Activated CD8-positive, alpha-beta memory T cell treated with anti-CD3 and anti-CD28 coated beads, Interleukin-2, amount 50 U/mL, for 24 hours (primary cell): Measurements from ENCODE around the gene C10orf62.
"Not testable (repeated sequence)": the region's sequence is repeated elsewhere in the genome, so short reads cannot be mapped to it uniquely, and the experiment has no call there.

Source experiments
- DNase-seq: peaks from one replicate; pipeline ENCODE4 v3.0.0-alpha.2; 2020; ENCODE audit errors: extremely low read depth

The C10orf62 gene

DNA sequence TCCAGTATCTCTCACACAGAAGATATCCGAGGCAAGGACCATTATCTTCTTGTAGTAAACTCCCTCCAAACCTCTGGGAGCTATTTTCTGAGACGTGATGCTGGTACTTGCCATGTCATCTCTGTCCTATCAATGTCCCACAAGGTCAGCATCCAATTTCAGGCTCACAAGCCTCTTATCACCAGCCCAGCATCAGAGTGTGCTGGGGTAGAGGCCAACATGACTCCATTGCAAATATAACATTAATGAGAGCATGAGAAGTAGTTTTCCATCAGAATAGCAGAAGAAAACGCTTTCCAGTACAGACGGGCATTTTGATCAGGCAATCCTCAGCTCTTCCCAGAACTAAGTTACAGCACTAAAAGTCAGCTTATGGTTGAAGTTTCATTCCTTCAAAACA, 38.2 kb downstream of the C10orf62 start:
- no peak for DNase-seq

DNA sequence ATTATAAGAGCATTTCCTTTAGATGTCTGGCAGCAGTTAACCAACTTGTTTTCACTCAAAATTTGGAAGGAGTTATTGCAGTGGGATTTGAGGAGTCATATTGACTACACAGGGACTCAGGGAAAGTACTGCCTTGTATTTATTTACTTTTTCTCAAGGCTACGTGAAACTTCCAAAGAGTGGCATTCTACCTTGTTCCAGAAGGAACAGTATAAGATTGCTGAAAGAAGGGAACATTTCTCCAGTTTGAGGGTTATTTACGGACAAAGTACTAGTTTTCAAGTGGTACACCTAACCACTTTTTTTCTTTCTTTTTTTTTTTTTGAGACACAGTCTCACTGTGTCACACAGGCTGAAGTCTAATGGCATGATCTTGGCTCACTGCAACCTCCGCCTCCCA, 38.7 kb downstream of the C10orf62 start:
- no peak for DNase-seq

DNA sequence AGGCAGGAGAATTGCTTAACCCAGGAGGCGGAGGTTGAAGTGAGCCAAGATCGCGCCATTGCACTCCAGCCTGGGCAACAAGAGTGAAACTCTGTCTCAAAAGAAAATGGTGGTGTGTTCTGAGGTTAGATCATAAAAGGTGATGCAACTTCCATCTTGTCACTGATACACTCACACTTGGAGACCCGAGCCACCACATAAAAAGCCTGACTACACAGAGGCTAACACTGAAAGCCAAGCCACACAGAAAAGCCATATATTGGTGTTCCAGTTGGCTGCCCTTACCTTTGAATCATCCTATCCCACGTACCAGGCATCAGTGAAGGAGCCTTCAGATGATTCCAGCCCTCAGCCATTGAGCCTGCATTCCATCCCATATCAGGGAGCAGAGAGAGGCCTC, 39.8 kb downstream of the C10orf62 start:
- no peak for DNase-seq

DNA sequence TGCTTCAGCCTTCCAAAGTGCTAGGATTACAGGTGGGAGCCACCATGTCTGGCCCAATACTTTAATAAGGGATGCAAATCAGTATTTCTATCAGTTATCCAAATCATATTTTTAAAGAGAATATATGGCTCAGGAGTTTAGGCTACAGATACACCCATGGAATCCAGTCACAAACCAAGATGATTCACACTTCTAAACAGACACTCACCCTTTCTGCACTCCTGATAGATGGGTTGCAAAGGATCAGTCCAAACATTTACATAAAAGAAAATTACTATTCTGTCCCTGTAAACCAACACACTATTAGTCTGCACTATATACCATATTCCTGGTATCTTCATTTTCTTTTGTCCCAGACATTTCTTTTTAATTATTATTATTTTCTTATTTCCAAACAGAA, 41.6 kb downstream of the C10orf62 start:
- DNase-seq, result no peak

DNA sequence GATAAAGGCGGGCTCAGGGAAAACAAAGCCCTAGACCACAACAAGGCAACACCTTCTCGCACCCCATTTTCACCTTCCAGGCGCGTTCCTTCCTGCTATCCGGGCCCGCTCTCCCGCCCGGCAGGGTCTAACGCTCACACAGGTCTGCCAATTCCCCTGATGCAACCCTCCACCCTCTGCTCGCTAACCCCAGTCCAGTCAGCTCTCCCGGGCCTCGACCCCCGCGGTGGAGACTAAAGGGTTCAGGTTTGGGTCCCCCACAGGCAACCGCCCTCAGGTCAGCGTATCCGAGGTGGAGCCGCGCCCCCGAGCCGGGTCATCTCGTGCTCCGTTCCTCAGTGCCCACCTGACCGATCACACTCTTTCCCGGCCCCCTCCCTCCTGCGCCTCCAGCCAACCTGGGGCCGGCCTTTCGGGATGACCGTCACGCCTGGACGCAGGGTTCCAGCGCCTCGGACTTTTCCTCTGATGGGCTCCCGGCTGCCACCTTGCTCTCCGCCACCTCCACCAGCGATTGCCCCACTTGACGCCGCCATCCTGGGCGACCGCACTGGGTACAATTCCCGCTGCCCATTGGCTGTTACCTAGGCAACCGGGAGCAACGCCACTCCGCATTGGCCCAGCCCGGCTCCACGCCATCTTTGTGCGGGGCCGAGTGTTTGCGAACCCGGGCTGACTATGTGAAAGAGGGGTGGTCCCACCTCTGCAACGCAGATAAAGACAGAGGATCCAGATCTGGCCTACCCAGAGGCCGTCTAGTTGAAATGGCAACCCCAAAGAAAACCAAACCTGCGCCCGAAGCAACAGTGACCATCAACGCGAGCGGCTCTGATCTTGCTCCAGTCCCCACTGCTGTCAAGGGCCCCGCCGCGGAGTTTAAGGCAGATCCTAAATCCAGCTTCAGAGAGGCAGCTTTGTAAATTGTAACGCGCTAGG, 43.7 kb downstream of the C10orf62 start, which contains the start of gene MORN4:
MORN4 (minus strand) TSS at position 552 of the 936 bp plus-strand sequence. CDS start 13,847 bp downstream, outside the sequence.
- peak; percentile 77 for DNase-seq

DNA sequence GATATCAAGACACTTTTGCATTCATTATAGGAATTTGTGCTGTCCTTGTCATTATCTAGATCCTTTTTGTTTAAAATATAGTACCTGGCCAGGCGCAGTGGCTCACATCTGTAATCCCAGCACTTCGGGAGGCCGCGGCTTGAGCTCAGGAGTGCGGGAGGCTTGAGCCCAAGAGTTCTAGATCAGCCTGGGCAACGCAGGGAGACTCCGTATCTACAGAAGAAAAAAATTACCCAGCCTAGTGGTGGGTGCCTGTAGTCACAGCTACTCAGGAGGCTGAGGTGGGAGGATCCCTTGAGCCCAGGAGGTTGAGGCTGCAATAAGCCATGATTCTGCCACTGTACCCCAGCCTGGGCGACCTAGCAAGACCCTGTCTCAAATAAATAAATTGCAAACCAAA, 44.4 kb downstream of the C10orf62 start:
- DNase-seq, result no peak

DNA sequence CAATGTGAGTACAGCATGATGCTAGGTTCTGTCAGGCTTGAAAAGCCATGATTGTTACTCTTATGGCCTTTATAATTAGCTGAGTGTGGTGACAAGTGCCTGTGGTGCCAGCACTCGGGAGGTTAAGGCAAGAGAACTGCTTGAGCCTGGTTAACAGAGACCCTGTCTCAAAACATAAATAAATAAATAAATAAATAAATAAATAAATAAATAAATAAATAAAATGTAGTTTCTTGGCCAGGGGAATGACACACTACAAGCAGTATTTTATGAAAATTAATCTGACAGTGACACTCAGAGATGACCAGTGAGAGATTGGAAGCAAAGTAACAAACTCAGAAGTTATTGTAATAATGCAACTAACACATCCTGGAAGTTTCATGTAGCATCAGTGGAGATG, 46.1 kb downstream of the C10orf62 start:
- no peak for DNase-seq

DNA sequence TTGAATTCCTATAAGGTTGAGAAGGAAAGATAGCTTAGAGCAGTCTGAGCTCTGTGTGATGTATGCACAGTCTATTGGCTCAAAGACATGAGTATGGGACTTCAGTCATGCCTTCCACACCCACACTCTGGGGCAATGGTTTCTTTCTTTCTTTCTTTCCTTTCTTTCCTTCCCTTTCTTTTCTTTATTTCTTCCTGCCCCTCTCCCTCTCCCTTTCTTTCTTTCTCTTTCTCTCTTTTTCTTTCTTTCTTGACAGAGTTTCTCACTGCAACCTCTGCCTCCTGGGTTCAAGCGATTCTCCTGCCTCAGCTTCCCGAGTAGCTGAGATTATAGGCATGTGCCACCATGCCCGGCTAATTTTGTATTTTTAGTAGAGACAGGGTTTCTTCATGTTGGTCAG, 49.6 kb downstream of the C10orf62 start:
- DNase-seq, result not testable (repeated sequence)

DNA sequence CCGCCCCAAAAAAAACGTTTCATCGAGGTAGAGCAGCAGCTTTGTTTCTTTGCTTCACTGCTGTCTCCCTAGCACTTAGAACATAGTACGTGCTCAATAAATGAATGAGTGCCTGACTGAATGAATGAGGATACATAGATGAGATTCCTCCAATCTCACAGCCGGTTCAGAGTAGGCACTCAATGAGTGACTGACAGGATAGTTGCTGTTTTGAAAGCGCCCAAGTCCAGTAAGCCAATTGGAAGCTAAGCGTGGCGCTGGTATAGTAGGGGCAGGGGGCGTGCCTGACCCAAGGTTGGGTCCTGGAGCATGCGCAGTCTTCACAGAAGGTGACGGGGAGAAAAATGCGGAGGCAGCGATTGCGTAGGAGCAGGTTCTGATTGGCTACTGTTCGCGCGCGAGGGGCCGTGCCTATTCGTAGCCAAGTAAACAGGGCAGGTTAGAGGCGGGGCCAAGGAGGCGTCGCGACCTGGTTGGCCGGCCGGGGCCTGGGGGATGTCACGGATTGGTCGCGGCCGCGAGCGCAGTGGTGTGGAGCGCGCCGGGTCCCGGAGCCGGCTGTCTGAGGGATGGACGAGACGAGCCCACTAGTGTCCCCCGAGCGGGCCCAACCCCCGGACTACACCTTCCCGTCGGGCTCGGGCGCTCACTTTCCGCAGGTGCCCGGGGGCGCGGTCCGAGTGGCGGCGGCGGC, 50.8 kb downstream of the C10orf62 start, which contains the start of gene PI4K2A:
PI4K2A (plus strand) TSS at position 498 of the 694 bp plus-strand sequence; CDS start at position 570, 72 bp downstream.
- DNase-seq, result peak; percentile 98
